NCI-H1436 treated with DMSO at 0.1 percent for 48 hours (cell line): ENCODE data around the gene RPS15.
A peak's percentile ranks its signal among the peaks of the same experiment; 100 is the strongest.
"Not testable (repeated sequence)": the region's sequence is repeated elsewhere in the genome, so short reads cannot be mapped to it uniquely, and the experiment has no call there.

Experiments
- DNase-seq: peaks from one replicate; lab custom pipeline; 2025; lab: John Stamatoyannopoulos, UW

The RPS15 gene

GRCh38 chr19:1402411-1403070 lies 35.7 kb upstream of the RPS15 start:
- no peak for DNase-seq

DNA sequence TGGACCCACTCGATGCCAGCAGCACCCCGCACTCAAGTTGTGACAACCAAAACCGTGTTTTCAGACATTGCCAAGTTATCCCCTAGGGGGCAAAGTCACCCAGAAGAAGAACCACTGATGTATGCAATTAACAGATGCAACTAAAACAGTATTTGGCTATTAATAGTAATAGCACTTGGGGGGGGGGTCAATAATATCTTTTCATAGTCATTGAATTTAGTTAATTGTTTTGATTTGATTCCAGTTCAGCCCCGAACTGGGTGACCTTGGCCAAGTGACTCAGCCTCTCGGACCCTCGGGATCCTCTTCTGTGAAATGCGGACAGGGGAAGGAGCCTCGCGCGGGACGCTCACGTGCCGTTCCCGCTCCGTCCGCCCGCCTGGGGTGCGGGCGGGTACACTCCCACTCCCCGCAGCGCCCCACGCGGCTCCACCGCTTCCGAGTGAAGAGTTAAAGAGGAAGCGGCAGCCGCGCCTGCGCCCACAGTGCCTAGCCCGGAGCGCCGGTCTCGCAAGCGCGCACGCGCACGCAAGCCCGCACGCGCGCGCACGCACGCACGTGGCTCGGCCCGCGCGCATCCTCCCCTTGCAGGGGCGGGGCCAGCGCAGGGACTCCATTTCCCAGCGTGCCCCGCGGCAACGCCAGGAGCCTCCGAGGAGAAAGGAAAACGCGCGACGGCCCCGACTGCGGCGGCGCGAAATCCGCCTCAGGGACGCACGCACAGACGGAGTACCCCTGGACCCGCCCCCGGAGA lies 31.2 kb upstream of the RPS15 start:
- peak; percentile 73 for DNase-seq

- no peak for DNase-seq
Observed at GRCh38 chr19:1407528-1408299, 30.5 kb upstream of the RPS15 start, which contains the start of gene DAZAP1. Gene DAZAP1, plus strand, starts transcription at chr19:1407586. Its CDS starts 188 bp downstream, at chr19:1407774.

- no peak for DNase-seq
Observed at GRCh38 chr19:1408300-1409203, 29.6 kb upstream of the RPS15 start.

- no peak for DNase-seq
Observed at GRCh38 chr19:1409204-1410005, 28.8 kb upstream of the RPS15 start.

DNA sequence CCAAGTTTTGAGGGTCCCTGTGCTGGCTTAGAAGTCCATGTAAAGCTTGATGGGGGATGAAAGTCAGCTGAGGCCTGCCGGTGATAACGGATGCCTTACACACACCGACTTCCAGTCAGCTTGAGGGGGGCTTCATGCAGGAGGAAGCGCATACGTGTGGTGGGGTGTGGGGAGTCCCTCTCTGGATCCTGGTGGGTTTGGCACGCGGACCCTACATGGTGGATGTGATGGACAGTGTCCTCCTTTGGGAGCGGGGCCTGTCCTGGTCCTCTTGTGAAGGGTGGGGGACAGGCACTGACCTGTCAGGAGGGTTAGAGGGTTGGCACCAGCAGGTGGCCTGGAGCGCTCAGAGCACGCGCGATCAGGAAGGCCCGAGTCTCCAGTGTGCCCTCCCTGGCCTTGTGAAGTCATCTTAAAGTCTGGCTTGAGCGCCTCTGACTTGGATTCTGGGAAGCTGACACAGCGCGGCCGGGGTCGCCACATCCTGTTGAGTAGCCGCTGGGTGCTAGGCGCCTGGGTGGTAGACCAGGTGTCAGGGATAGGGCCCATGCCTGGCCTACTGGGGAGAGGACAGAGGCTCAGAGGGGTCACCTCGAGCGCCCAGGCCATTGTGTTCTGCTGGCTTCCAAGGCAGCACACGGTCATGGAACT lies 27.9 kb upstream of the RPS15 start:
- no peak for DNase-seq

- no peak for DNase-seq
Observed at GRCh38 chr19:1410789-1411188, 27.4 kb upstream of the RPS15 start.

- DNase-seq = no peak
Observed at GRCh38 chr19:1411255-1412191, 26.7 kb upstream of the RPS15 start.

- DNase-seq = no peak
Observed at GRCh38 chr19:1412323-1412923, 25.8 kb upstream of the RPS15 start.

DNA sequence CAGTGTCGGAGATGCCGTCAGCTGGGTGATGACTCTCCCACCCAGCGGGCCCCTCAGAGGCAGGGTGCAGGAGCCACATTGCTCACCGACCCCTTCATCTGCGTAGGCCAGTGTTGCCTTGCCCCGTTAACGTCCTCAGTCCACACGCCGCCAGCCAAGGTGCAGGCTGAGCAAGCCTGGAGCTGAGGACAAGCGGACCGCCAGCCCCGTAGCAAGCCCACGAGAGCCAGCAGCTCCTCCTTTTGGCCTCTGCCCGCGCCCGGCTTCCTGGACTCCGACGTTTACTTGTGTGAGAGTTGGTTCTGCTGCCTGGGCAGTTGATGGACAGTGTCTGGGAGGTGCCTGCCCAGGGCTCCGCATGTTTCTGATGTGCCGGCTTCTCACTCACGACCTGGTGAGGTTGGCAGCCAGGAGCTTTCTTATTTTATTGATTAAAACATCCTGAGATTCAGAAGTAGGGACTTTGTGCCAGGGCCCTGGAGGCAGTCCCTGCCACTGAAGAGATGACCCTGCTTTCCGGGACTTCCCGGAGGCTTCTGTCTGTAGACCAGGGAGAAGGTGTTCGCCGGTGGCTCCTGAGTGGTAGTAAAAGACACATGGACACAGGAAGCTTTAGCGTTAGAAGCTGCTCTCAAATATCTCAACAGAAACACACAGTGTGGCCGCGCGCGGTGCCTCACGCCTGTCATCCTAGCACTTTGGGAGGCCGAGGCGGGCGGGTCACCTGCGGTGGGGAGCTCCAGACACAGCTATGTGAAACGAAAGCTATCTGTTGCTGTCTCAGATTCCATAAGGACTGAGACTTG lies 25.0 kb upstream of the RPS15 start:
- no peak for DNase-seq

DNA sequence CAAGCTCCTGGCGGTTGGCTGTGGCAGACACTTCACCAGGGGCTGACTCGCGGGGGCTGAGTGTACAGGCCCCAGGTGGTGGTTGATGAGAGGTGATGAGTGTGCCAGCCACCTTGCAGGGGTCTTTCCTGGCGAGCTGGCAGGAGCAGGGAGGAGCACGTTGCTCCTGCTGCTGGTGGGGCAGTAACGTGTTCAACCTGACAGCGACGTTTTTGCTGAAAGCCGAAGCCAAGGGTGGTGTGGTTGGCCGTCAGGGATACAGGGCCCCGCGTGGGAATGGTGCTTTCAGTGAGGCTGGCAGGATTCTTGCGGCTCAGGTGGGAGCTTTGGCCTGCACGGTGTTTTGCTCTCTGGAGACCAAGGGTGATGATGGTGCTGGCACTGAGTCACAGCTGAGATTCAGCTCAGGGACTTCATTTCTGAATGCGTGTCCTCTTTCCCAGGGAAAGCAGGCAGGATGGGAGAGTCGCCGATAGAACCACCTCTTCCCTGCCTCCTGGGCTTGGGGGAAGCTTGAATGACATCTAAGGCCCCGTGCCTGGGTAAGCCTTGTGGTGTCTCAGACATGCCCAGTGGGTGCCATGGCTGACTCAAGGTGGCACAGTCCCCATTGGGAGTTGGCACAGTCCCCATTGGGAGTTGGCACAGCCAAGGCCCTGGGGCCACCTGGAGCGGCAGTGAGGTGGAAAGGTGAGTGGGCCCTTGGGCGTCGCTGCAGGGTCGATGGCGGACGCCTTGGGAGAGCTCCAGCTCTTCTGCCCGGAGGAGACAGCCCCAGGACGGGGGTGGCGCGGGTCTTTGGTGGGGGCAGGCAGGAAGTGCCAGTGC lies 22.0 kb upstream of the RPS15 start:
- no peak for DNase-seq

DNA sequence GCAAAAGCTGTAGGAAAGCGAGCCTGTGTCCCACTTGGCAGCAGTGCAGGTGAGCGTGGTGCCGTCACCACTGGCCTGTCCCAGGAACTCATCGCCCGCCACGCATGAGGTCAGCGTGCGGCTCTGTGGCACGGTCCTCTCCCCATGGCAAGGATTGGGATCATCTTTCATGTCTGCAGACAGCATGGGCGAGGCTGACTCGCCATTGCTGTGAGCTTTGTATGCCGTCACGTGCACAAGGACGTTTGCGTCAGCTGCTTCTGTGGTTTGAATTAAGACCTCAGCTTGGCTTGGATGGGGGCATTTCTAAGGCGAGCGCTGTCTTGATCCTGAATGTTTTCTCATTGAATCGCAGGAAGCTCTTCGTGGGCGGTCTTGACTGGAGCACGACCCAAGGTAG lies 21.1 kb upstream of the RPS15 start:
- no peak for DNase-seq

DNA sequence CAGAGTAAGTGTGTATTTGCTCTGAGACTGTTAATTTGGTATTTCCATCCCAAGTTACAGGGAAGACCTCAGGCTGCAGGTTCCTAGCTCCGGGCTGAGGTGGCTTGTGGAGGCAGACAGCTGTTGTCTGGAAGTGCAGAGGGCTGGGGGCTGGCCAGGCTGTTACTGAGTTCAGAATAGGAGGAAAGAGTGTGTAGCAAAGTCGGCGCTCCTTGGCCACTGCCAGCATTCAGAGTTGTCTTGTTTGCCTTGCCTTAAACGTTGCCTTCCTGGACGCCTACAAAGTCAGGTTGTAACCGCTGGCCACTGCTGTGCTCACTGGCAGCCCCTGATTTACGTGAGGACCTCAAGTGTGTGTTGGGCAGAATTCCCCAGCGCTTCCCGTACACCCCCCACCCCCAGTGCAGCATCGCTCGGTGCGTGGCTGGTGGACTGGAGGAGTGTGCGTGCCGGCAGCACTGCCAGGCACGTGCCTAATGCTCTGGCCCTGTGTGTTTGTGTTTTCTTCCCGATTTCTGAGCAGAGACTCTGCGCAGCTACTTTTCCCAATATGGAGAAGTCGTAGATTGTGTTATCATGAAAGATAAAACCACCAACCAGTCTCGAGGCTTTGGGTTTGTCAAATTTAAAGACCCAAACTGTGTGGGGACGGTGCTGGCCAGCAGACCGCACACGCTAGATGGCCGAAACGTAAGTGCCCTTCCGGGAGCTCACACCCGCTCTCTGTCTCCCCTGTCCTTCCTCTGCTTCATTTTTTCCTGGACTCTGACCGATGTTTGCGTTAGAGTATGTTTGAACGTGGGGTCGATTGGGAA lies 20.3 kb upstream of the RPS15 start:
- DNase-seq = no peak

- DNase-seq = no peak
Observed at GRCh38 chr19:1418496-1418775, 19.8 kb upstream of the RPS15 start.

GRCh38 chr19:1418951-1419738 lies 19.1 kb upstream of the RPS15 start:
- no peak for DNase-seq

- DNase-seq = not testable (repeated sequence)
Observed at GRCh38 chr19:1420085-1420484, 18.1 kb upstream of the RPS15 start.
